HG03025 (cell line): ENCODE measurements around the gene MAGOHB.
"Not testable (repeated sequence)": the region's sequence is repeated elsewhere in the genome, so short reads cannot be mapped to it uniquely, and the experiment has no call there.

Source experiments
- ATAC-seq: cut with Tn5 transposase; IDR thresholded peaks from one replicate; pipeline ENCODE4 v1.9.1; 2021; ENCODE audit warnings: mild to moderate bottlenecking, moderate library complexity; ENCODE audit not compliant: unreplicated experiment, low FRiP score

MAGOHB gene

GRCh38 chr12:10613349-10614055 lies at the start of gene MAGOHB:
Gene MAGOHB (minus strand): TSS chr12:10613609. CDS start chr12:10613532, 77 bp downstream.
- ATAC-seq = peak; percentile 93

DNA sequence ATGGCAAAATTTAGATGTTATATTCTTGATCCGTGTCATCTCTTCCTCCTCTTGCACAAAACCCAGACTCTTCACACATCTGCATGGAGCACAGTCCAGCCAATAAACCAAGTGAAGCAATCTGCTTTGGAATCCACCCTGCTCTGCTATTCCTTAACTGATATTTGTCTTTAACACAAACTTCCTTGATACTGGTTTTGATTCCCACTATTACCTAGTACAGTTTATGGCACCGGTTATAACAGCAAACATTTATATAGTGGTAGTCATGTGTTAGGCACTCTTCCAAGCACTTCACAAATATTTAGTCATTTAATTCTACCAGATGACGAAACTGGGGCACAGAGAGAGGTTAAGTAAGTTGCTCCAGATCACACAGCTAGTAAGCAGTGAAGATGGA lies 47.9 kb upstream of the MAGOHB start:
- ATAC-seq = no peak

- no peak for ATAC-seq
Measured at GRCh38 chr12:10654003-10654402, 40.6 kb upstream of the MAGOHB start.

DNA sequence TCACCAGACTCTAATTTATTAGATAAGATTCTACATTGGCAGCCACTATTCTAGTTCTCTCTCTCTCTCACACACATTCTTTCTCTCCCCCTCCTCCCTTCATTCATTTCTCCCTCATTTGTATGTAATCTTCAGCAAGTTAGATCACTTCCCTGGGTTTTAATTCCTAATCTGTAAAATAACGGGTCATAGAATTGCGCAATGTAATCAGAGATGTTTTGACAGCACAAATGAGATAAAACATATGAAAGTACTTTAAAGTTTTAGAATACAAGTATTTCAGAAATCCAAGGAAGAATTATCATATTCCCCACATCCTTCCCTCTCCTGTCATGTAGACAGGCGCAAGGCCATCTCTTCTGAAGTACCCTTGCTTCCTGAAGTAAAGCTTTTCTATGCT lies 38.8 kb upstream of the MAGOHB start:
- no peak for ATAC-seq

- ATAC-seq = not testable (repeated sequence)
Measured at GRCh38 chr12:10646576-10646975, 33.2 kb upstream of the MAGOHB start.

GRCh38 chr12:10645910-10646309 lies 32.5 kb upstream of the MAGOHB start:
- ATAC-seq = no peak

- ATAC-seq = no peak
Measured at GRCh38 chr12:10641735-10642500, 28.5 kb upstream of the MAGOHB start.

- no peak for ATAC-seq
Measured at GRCh38 chr12:10638728-10639127, 25.3 kb upstream of the MAGOHB start.

DNA sequence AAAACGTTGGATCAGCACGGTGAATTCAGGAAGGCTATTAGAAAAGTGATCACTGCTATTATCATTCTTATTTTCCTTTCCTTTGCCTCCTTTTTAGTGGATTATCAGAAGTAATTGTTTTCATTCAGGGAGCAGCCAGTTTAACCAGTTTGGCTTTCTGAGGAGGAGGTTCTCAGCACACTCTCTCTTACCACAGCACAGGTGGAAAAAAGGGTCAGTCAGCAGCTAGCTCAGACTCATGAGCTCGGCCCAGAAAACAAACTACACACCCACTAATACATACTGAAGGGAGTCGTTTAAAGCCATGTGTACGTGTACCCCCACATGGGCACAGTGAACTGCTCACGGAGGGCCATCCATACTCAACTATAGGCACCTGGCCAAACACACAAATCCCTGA lies 23.2 kb upstream of the MAGOHB start:
- no peak for ATAC-seq

- no peak for ATAC-seq
Measured at GRCh38 chr12:10636124-10636523, 22.7 kb upstream of the MAGOHB start.

DNA sequence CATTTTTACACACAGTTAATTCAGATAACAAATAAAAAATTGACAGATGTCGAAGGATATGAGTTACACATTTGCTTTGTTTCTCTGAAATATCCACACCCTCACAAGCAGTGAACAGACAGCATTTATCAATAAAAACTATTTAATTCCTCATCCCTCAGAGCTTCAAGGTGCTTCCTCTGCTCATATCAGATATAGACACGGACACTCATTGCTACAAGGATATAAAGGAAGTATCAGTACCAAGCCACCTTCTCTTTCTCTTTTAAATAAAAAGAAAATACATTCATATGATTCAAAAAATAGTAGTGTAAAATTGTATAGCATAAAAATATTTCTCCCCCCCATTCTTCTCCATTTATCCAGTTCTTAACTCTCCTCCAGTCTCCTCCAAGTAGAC lies 21.9 kb upstream of the MAGOHB start:
- no peak for ATAC-seq

DNA sequence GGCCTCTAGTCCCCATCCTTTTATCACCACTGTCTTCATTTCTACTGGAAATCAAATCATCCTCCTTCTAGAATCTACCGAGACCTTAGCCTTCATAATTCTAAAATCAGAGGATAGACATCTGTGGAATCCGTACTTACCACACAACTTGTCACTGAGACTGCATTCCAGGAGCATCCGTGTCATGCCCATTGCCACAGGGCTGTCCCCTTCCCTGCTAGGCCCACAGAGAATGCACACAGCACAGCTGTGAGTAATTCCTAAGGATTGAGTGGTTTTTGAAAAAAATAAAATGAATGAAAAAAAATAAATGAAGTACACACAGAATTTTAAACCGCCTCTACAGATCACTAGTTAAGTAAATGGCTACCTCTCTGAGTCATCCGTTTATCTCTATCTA lies 21.0 kb upstream of the MAGOHB start:
- no peak for ATAC-seq

GRCh38 chr12:10633541-10633940 lies 20.1 kb upstream of the MAGOHB start:
- ATAC-seq = no peak

- ATAC-seq = no peak
Measured at GRCh38 chr12:10632226-10632625, 18.8 kb upstream of the MAGOHB start.

DNA sequence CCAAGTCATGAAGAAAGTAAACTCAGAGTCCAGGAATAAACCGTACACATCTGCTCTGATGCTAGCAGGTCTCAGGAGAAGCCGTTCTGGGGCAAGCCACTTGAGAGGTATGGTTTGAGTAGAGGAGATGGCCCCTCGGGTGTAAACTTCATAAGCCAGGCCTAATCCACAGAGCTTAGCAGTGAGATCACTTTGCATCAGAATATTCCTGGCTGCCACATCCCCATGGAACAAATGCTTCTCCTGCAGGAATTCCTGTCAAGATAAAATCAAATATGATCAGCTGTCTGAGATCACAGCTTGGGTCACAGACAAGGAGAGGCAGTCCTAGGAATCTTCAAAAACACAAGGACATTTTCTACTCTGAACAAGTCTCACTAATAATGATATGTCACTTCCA lies 11.2 kb upstream of the MAGOHB start:
- no peak for ATAC-seq

DNA sequence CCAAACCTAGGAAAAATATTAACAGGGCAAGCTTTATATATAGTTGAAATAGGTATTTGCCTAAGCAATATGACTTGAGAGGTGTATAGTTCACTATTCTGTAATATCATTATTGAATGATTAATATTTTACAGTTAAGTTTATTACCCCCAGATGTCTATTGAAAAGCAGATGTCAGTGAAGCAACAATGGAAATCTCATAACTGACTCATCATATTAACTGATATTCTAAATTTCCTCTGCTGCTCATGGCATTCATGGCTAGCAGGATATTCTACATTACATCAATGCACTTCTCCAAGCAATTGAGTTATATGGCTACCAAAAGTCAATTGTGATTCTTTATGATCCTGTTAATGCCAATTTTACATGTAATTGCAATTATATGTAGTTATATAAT lies 9.7 kb upstream of the MAGOHB start:
- no peak for ATAC-seq

GRCh38 chr12:10621278-10621677 lies 7.9 kb upstream of the MAGOHB start:
- no peak for ATAC-seq

GRCh38 chr12:10620078-10620779 lies 6.8 kb upstream of the MAGOHB start:
- no peak for ATAC-seq

DNA sequence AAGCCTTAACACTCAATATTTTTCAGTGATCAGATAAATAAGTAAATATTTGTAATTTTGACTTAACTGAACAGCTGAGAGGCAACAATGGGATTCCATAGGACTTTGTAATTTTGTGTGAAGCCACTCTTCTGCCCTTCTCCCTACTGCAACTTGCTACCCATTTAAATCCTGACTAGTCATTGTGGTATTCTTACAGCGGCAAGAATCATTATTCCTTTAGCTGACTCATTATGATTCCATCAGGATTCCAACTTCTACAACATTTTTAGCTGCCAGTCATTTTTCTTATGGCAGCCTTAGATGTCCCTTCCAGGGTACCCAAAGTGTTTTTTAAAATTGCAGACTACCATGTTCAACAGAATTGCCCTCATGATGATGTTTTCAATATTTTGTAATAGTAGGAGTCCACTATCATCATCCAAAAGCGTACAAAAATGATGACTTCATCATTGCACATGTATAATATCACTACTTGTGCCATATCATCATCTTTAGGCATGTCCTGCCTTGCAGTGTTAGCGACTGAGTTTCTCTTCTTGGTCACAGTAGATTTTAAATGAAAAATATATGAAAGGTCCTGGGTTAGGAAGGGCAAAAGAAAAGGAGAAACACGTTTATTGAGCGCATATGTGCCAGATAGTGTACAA lies 5.1 kb upstream of the MAGOHB start:
- no peak for ATAC-seq

DNA sequence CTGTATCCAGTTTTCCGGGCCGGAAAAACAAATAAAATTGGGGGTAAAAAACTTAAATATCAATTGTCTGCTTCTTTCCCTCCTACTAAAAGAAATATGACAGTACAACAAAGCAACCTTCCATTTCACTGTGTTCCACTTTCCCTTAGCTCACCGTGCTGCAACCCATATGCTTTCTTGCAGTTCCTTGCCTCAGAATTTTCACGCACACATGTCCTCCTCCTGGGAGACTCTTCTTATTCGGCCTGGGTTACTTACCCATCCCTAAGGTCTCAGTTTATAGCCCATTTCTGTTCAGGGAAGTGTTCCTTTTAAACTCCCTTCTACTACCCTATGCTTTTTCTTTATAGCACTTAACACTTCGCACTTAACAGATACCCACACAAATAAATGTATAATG lies 4.5 kb upstream of the MAGOHB start:
- no peak for ATAC-seq

GRCh38 chr12:10615532-10615931 lies 2.1 kb upstream of the MAGOHB start:
- no peak for ATAC-seq
